H9 (cell line): ENCODE data around the gene PRSS2. TPM values are rescaled to one million over a fixed set of nuclear protein-coding genes. Genes with fewer than 3 reads are reported as not detected.

ENCODE experiments used
- DNase-seq: peaks from one replicate; pipeline ENCODE4 v3.0.0-alpha.2; 2017
- H2AFZ ChIP-seq: one replicate; pipeline ENCODE4 v1.6.1; 2013; ENCODE audit warnings: mild to moderate bottlenecking, low read length, control low read depth, moderate library complexity
- H2AK5ac ChIP-seq: 2 replicates; pipeline ENCODE4 v1.6.1; 2013; ENCODE audit warnings: low read length, control low read depth, mixed read lengths; ENCODE audit not compliant: insufficient read length
- H2BK120ac ChIP-seq: one replicate; pipeline ENCODE4 v1.6.1; 2013; ENCODE audit warnings: low read depth, mild to moderate bottlenecking, low read length, control low read depth, inconsistent platforms; ENCODE audit not compliant: poor library complexity, severe bottlenecking
- H2BK12ac ChIP-seq: 2 replicates; pipeline ENCODE4 v1.6.1; 2013; ENCODE audit warnings: low read length, control low read depth, mixed read lengths, low read depth; ENCODE audit not compliant: insufficient read length
- H2BK15ac ChIP-seq: 2 replicates; pipeline ENCODE4 v1.6.1; 2013; ENCODE audit warnings: low read depth, low read length, control low read depth
- H2BK20ac ChIP-seq: one replicate; pipeline ENCODE4 v1.6.1; 2013; ENCODE audit warnings: low read depth, mild to moderate bottlenecking, low read length, control low read depth, inconsistent platforms; ENCODE audit not compliant: poor library complexity, severe bottlenecking
- H2BK5ac ChIP-seq: 2 replicates; pipeline ENCODE4 v1.6.1; 2013; ENCODE audit warnings: low read length, control low read depth, mixed read lengths; ENCODE audit not compliant: insufficient read length
- H3K14ac ChIP-seq: 2 replicates; pipeline ENCODE4 v1.6.1; 2013; ENCODE audit warnings: low read length, control low read depth; ENCODE audit not compliant: insufficient read depth
- H3K18ac ChIP-seq: 2 replicates; pipeline ENCODE4 v1.6.1; 2013; ENCODE audit warnings: low read depth, mild to moderate bottlenecking, mixed read lengths, low read length, control low read depth; ENCODE audit not compliant: insufficient read length
- H3K23ac ChIP-seq: 2 replicates; pipeline ENCODE4 v1.6.1; 2013; ENCODE audit warnings: low read length, control low read depth, mixed read lengths, low read depth; ENCODE audit not compliant: insufficient read length
- H3K23me2 ChIP-seq: 2 replicates; pipeline ENCODE4 v1.6.1; 2013; ENCODE audit warnings: low read depth, mild to moderate bottlenecking, mixed read lengths, low read length, control low read depth; ENCODE audit not compliant: insufficient read length, poor library complexity, severe bottlenecking
- H3K27ac ChIP-seq: 2 replicates; pipeline ENCODE4 v1.5.1; 2013; ENCODE audit warnings: low read length, control low read depth, mixed read lengths, low read depth; ENCODE audit not compliant: insufficient read length
- H3K27me3 ChIP-seq: 2 replicates; pipeline ENCODE4 v1.6.1; 2013; ENCODE audit warnings: low read length, control low read depth, inconsistent platforms; ENCODE audit not compliant: insufficient read depth
- H3K4ac ChIP-seq: 2 replicates; pipeline ENCODE4 v1.6.1; 2013; ENCODE audit warnings: low read depth, mild to moderate bottlenecking, control low read depth, inconsistent platforms, low read length, moderate library complexity
- H3K4me1 ChIP-seq: 2 replicates; pipeline ENCODE4 v1.6.1; 2013; ENCODE audit warnings: low read length, control low read depth, inconsistent platforms; ENCODE audit not compliant: insufficient read depth
- H3K4me2 ChIP-seq: 2 replicates; pipeline ENCODE4 v1.6.1; 2013; ENCODE audit warnings: low read length, control low read depth, mixed read lengths; ENCODE audit not compliant: insufficient read length, insufficient read depth
- H3K56ac ChIP-seq: 2 replicates; pipeline ENCODE4 v1.6.1; 2013; ENCODE audit warnings: low read depth, mild to moderate bottlenecking, mixed read lengths, low read length, control low read depth; ENCODE audit not compliant: insufficient read length
- H3K79me1 ChIP-seq: 2 replicates; pipeline ENCODE4 v1.6.1; 2013; ENCODE audit warnings: low read depth, mild to moderate bottlenecking, moderate library complexity, low read length, control low read depth, inconsistent platforms; ENCODE audit not compliant: insufficient read depth, poor library complexity, severe bottlenecking
- H3K79me2 ChIP-seq: 2 replicates; pipeline ENCODE4 v1.6.1; 2013; ENCODE audit warnings: low read length, control low read depth, inconsistent platforms; ENCODE audit not compliant: insufficient read depth
- H3K9ac ChIP-seq: 2 replicates; pipeline ENCODE4 v1.6.1; 2013; ENCODE audit warnings: low read length, control low read depth, mixed read lengths; ENCODE audit not compliant: insufficient read length; ENCODE audit errors: extremely low read depth
- H3K9me3 ChIP-seq: one replicate; pipeline ENCODE4 v1.6.1; 2013; ENCODE audit warnings: low read depth, low read length, inconsistent platforms; ENCODE audit not compliant: control insufficient read depth
- H3T11ph ChIP-seq: one replicate; pipeline ENCODE4 v1.6.1; 2013; ENCODE audit warnings: mild to moderate bottlenecking, low read length, control low read depth, inconsistent platforms
- H4K20me1 ChIP-seq: one replicate; pipeline ENCODE4 v1.6.1; 2013; ENCODE audit not compliant: control insufficient read depth, insufficient read length, insufficient read depth
- H4K5ac ChIP-seq: 2 replicates; pipeline ENCODE4 v1.6.1; 2013; ENCODE audit warnings: low read depth, mild to moderate bottlenecking, mixed read lengths, low read length, control low read depth; ENCODE audit not compliant: insufficient read length
- H4K8ac ChIP-seq: replicated peaks from 2 replicates; pipeline ENCODE4 v1.6.1; 2013; ENCODE audit warnings: low read length, control low read depth, mixed read lengths, low read depth; ENCODE audit not compliant: insufficient read length
- H4K91ac ChIP-seq: 2 replicates; pipeline ENCODE4 v1.6.1; 2013; ENCODE audit warnings: low read depth, mild to moderate bottlenecking, moderate library complexity, mixed read lengths, low read length, control low read depth; ENCODE audit not compliant: insufficient read length
- H3K27ac Mint-ChIP-seq, 3 experiments: 2 replicates in 2 of 3; 3 replicates in 1 of 3; pipeline ENCODE4 v1.8.0; 2020 to 2021; ENCODE audit warnings: mixed read lengths in 3 of 3, mild to moderate bottlenecking in 1 of 3, moderate library complexity in 1 of 3
- H3K27me3 Mint-ChIP-seq: 2 replicates; pipeline ENCODE4 v1.8.0; 2021; ENCODE audit warnings: low read depth, mild to moderate bottlenecking, moderate library complexity, mixed read lengths
- H3K36me3 Mint-ChIP-seq, 3 experiments: 2 replicates in 2 of 3; 3 replicates in 1 of 3; pipeline ENCODE4 v1.8.0; 2020 to 2021; ENCODE audit warnings: low read depth in 3 of 3, mixed read lengths in 3 of 3; ENCODE audit not compliant: insufficient read depth in 1 of 3
- H3K4me1 Mint-ChIP-seq, 2 experiments: 2 replicates each; pipeline ENCODE4 v1.8.0; 2020; ENCODE audit warnings: mixed read lengths in 2 of 2
- H3K4me3 Mint-ChIP-seq, 2 experiments: 2 replicates in 1 of 2; 3 replicates in 1 of 2; pipeline ENCODE4 v1.8.0; 2020 to 2021; ENCODE audit warnings: mild to moderate bottlenecking in 2 of 2, mixed read lengths in 2 of 2, moderate library complexity in 1 of 2
- H3K9me3 Mint-ChIP-seq, 2 experiments: 2 replicates in 1 of 2; 3 replicates in 1 of 2; pipeline ENCODE4 v1.8.0; 2020; ENCODE audit warnings: mild to moderate bottlenecking in 2 of 2, mixed read lengths in 2 of 2, moderate library complexity in 1 of 2
- CTCF ChIP-seq: fragments of 200-600 bp; sonication (generic); conservative IDR thresholded peaks from 3 replicates; pipeline ENCODE4 v1.8.0; 2021; ENCODE audit warnings: antibody characterized with exemption, mild to moderate bottlenecking
- WGBS: extraction: QIAGEN DNeasy Blood & Tissue Kit; methylation state at CpG from one replicate; pipeline ENCODE4 v1.1.7; 2013; ENCODE audit warnings: missing lambda C conversion rate, low lambda C conversion rate, mixed read lengths; ENCODE audit not compliant: insufficient read length; ENCODE audit errors: extremely low coverage; 5-methylcytosine and 5-hydroxymethylcytosine counted together
- total RNA-seq: library from RNA; stranded (reverse); gene quantifications from 2 replicates; pipeline ENCODE4 v1.2.1, GENCODE V29; 2021

PRSS2 gene
- total RNA-seq, 1 experiment from 2014 or later = not detected

GRCh38 chr7:142790056-142790455 is 19.3 kb downstream of the PRSS2 start:
- Histone ChIP-seq H2BK120ac (no peak overlapping the region), H3K9me3 (no peaks in the 10 kb centered on the region), H4K8ac (no peak overlapping the region), H2AK5ac (no peak overlapping the region), H3K18ac (no peak overlapping the region), H3K4me2 (no peak overlapping the region), H2AFZ (no peak overlapping the region), H3K56ac (no peak overlapping the region), H3K27ac (no peak overlapping the region), H2BK12ac (no peak overlapping the region), H3K23me2 (no peaks in the 10 kb centered on the region), H3T11ph (no peak overlapping the region), H3K27me3 (no peaks in the 10 kb centered on the region), H3K9ac (no peak overlapping the region), H4K5ac (no peak overlapping the region), H3K79me1 (no peaks in the 10 kb centered on the region), H2BK15ac (no peak overlapping the region), H3K23ac (no peak overlapping the region), H4K91ac (no peak overlapping the region), H2BK20ac (no peak overlapping the region), H4K20me1 (no peaks in the 10 kb centered on the region), H3K4ac (no peak overlapping the region), H2BK5ac (no peak overlapping the region), H3K4me1 (peaks cover 7% of the 10 kb centered on the region; the same call in 1 of the 2 replicates), H3K14ac (no peak overlapping the region), H3K79me2 (no peaks in the 10 kb centered on the region)
- no peak for TF ChIP-seq CTCF
- Mint-ChIP-seq H3K36me3 (no peaks in the 10 kb centered on the region), H3K27ac (no peak overlapping the region), H3K27me3 (peaks cover 37% of the 10 kb centered on the region), H3K4me3 (no peak overlapping the region), H3K9me3 (no peaks in the 10 kb centered on the region), H3K4me1 (peaks cover 14 to 22% of the 10 kb centered on the region in 2 experiments)
- no CpG with 5 or more reads among the region's 3 CpGs for WGBS
- DNase-seq = no peak
